Measurements from ENCODE around the gene PDCD1.

PDCD1 gene

DNA sequence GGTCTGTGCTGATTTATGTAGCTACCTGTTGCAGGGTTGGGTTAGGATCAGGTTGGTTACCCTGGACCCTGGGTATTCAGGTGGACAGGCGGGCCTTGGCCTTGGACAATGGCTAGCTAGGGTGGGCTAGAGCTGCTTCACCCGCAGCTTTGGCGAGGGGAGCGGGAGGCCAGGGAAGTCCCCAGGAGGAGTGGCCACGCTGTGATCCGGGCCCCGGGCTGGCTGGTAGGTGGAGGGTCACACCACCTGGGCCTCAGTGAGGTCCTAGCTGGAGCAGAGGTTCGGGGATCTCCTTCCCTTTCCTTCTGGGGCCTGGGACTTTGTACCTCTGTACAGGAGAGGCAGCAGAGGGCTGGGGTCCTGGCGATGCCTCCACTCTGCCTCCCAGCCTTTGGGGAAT lies 20.6 kb upstream of the PDCD1 start:
- H3K4me2 ChIP-seq (ENCODE audit: low read depth, low read length, poor library complexity, severe bottlenecking) = no peak overlapping the region
- no peaks in the 10 kb centered on the region for H3K36me3 ChIP-seq (ENCODE audit: insufficient read depth, low read length)
- TF ChIP-seq EZH2phosphoT487 (IDR thresholded peaks at IDR 0.05; ENCODE audit: borderline replicate concordance) = no peak
- TF ChIP-seq, protein P1, sequence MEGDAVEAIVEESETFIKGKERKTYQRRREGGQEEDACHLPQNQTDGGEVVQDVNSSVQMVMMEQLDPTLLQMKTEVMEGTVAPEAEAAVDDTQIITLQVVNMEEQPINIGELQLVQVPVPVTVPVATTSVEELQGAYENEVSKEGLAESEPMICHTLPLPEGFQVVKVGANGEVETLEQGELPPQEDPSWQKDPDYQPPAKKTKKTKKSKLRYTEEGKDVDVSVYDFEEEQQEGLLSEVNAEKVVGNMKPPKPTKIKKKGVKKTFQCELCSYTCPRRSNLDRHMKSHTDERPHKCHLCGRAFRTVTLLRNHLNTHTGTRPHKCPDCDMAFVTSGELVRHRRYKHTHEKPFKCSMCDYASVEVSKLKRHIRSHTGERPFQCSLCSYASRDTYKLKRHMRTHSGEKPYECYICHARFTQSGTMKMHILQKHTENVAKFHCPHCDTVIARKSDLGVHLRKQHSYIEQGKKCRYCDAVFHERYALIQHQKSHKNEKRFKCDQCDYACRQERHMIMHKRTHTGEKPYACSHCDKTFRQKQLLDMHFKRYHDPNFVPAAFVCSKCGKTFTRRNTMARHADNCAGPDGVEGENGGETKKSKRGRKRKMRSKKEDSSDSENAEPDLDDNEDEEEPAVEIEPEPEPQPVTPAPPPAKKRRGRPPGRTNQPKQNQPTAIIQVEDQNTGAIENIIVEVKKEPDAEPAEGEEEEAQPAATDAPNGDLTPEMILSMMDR (conservative IDR thresholded peaks at IDR 0.05; ENCODE audit: low read length) = no peak
- peaks cover 30% of the 10 kb centered on the region for H3K4me1 ChIP-seq (ENCODE audit: insufficient read depth, low read length, poor library complexity, severe bottlenecking)
- H2AFZ ChIP-seq (ENCODE audit: low read length) = no peak overlapping the region
- no peaks in the 10 kb centered on the region for H4K20me1 ChIP-seq (ENCODE audit: insufficient read depth, low read length, poor library complexity, severe bottlenecking)
- no peak overlapping the region for H3K4me3 ChIP-seq (ENCODE audit: low read length, poor library complexity, severe bottlenecking)
- H3K9me2 ChIP-seq (replicated peaks; ENCODE audit: low read depth, low read length) = no peaks in the 10 kb centered on the region
- no peaks in the 10 kb centered on the region for H3K27me3 ChIP-seq (ENCODE audit: insufficient read depth, low read length, poor library complexity, severe bottlenecking)
- H3K9me3 ChIP-seq (ENCODE audit: insufficient read depth, low read depth, low read length) = no peaks in the 10 kb centered on the region
- H3K79me2 ChIP-seq (ENCODE audit: insufficient read depth, low read length) = peaks cover 3% of the 10 kb centered on the region; the same call in 1 of the 2 replicates
- no peaks in the 10 kb centered on the region for H3F3A ChIP-seq (ENCODE audit: low read depth)
- H3K9ac ChIP-seq (ENCODE audit: low read depth, low read length, poor library complexity, severe bottlenecking) = peak overlapping the region; percentile 75

DNA sequence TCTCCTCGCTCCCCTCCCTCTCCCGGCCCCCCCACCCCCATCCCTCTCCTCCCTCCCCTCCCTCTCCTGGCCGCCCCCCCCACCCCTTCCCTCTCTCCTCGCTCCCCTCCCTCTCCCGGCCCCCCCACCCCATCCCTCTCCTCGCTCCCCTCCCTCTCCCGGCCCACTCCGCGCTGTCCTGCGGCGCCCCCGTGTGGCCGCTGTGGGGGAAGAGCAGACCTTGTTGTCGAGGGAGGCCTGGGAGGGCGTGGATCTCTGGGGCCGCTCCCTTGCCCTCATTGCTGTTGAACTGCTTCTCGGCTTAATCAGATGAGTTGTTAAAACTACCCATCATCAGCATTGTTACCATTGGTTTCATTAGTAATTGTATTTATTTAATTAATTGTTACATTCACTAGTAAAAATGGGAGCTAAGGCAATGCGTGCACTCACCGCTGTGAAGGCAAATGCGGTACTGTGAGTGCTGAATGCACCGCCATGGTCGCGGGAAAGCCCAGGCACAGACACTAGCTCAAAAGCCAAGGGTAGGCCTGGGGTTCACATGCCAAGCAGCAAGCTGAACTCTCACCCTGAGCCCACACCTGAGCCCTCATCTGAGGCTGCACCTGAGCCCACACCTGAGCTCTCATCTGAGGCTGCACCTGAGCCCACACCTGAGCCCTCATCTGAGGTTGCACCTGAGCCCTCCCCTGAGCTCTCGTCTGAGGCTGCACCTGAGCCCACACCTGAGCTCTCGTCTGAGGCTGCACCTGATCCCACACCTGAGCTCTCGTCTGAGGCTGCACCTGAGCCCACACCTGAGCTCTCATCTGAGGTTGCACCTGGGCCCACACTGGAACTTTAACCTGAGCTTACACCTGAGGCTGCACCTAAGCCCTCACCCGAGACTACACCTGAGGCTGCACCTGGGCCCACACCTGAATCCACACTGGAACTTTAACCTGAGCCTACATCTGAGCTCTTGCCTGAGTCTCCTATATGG lies 19.6 kb upstream of the PDCD1 start:
- Histone ChIP-seq H3K36me3 (ENCODE audit: insufficient read depth, low read length) (no peaks in the 10 kb centered on the region), H3K9me2 (replicated peaks; ENCODE audit: low read depth, low read length) (no peaks in the 10 kb centered on the region), H3K79me2 (ENCODE audit: insufficient read depth, low read length) (no peaks in the 10 kb centered on the region), H4K20me1 (ENCODE audit: insufficient read depth, low read length, poor library complexity, severe bottlenecking) (no peaks in the 10 kb centered on the region), H2AFZ (ENCODE audit: low read length) (no peak overlapping the region), H3K9ac (ENCODE audit: low read depth, low read length, poor library complexity, severe bottlenecking) (no peak overlapping the region), H3K9me3 (ENCODE audit: insufficient read depth, low read depth, low read length) (no peaks in the 10 kb centered on the region), H3K4me1 (ENCODE audit: insufficient read depth, low read length, poor library complexity, severe bottlenecking) (peaks cover 27% of the 10 kb centered on the region), H3K4me3 (ENCODE audit: low read length, poor library complexity, severe bottlenecking) (no peak overlapping the region), H3K27me3 (ENCODE audit: insufficient read depth, low read length, poor library complexity, severe bottlenecking) (no peaks in the 10 kb centered on the region), H3K4me2 (ENCODE audit: low read depth, low read length, poor library complexity, severe bottlenecking) (no peak overlapping the region), H3F3A (ENCODE audit: low read depth) (no peaks in the 10 kb centered on the region)
- TF ChIP-seq, protein P1 (conservative IDR thresholded peaks at IDR 0.05; ENCODE audit: low read length) = peak; percentile 65
- TF ChIP-seq EZH2phosphoT487 (IDR thresholded peaks at IDR 0.05; ENCODE audit: borderline replicate concordance) = no peak

DNA sequence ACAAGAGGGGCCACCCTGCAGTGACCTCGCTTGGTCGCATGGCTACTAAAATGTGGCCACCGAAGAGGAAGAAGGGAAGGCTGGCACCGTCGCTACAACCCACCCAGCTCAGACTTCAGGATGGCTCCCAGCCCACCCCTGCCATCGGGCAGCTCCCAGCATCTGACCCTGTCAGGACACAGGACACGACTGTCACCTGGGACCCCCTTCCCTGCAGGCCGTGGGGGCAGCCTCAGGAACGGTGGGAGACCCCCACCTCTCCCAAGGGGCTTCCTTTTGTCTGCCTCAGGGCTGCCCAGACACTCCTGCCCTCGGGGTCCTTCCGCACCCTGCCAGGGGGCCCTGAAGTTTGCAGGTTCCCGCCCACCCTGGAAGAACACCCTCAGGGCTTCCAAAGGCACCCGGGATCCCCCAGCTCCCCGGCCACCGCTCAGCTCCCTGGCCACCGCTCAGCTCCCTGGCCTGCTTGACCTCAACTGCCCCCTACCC lies 18.5 kb upstream of the PDCD1 start:
- no peaks in the 10 kb centered on the region for H4K20me1 ChIP-seq (ENCODE audit: insufficient read depth, low read length, poor library complexity, severe bottlenecking)
- no peak overlapping the region for H3K4me3 ChIP-seq (ENCODE audit: low read length, poor library complexity, severe bottlenecking)
- no peaks in the 10 kb centered on the region for H3F3A ChIP-seq (ENCODE audit: low read depth)
- peaks cover 17% of the 10 kb centered on the region for H3K4me1 ChIP-seq (ENCODE audit: insufficient read depth, low read length, poor library complexity, severe bottlenecking)
- H3K9me2 ChIP-seq (replicated peaks; ENCODE audit: low read depth, low read length) = no peaks in the 10 kb centered on the region
- no peak overlapping the region for H3K9ac ChIP-seq (ENCODE audit: low read depth, low read length, poor library complexity, severe bottlenecking)
- no peaks in the 10 kb centered on the region for H3K79me2 ChIP-seq (ENCODE audit: insufficient read depth, low read length)
- H3K9me3 ChIP-seq (ENCODE audit: insufficient read depth, low read depth, low read length) = no peaks in the 10 kb centered on the region
- no peak overlapping the region for H2AFZ ChIP-seq (ENCODE audit: low read length)
- H3K27me3 ChIP-seq (ENCODE audit: insufficient read depth, low read length, poor library complexity, severe bottlenecking) = no peaks in the 10 kb centered on the region
- no peaks in the 10 kb centered on the region for H3K36me3 ChIP-seq (ENCODE audit: insufficient read depth, low read length)
- no peak overlapping the region for H3K4me2 ChIP-seq (ENCODE audit: low read depth, low read length, poor library complexity, severe bottlenecking)
- TF ChIP-seq EZH2phosphoT487 (IDR thresholded peaks at IDR 0.05; ENCODE audit: borderline replicate concordance) = no peak
- TF ChIP-seq, protein P1 (conservative IDR thresholded peaks at IDR 0.05; ENCODE audit: low read length) = no peak

Data from Loucy (cell line).